ENCODE data around the gene GALNT15.

GRCh38 chr3:16190704-16191103 is 16.2 kb downstream of the GALNT15 start:
- TF ChIP-seq CTCF (IDR thresholded peaks at IDR 0.05; ENCODE audit: extremely low read depth in 1 of 2, insufficient read depth in 1 of 2, low read depth in 1 of 2, low read length in 2 of 2) = no peak
- TF ChIP-seq JUN (IDR thresholded peaks at IDR 0.05; ENCODE audit: borderline replicate concordance, insufficient read depth, insufficient read length, low read depth) = no peak
- TF ChIP-seq POLR2A (IDR thresholded peaks at IDR 0.05; ENCODE audit: low read depth, low read length) = no peak
- TF ChIP-seq EZH2 (IDR thresholded peaks at IDR 0.05; ENCODE audit: borderline replicate concordance, low read depth, low read length, severe bottlenecking) = no peak
- no peak for TF ChIP-seq GATA2 (IDR thresholded peaks at IDR 0.05; ENCODE audit: insufficient read depth, insufficient read length, low read depth, low read length)
- TF ChIP-seq POLR2AphosphoS5 (IDR thresholded peaks at IDR 0.05; ENCODE audit: insufficient read depth, low read depth, low read length) = no peak
- TF ChIP-seq MAX (IDR thresholded peaks at IDR 0.05; ENCODE audit: insufficient read depth, insufficient read length) = no peak
- TF ChIP-seq FOS (IDR thresholded peaks at IDR 0.05; ENCODE audit: borderline replicate concordance, insufficient read depth, low read length) = no peak
